LoVo (cell line): ENCODE results near the gene APBA2.

ENCODE experiments used
- DNase-seq: peaks from one replicate; pipeline ENCODE4 v3.0.0-alpha.2; 2016; ENCODE audit warnings: low spot score

APBA2 gene

DNA sequence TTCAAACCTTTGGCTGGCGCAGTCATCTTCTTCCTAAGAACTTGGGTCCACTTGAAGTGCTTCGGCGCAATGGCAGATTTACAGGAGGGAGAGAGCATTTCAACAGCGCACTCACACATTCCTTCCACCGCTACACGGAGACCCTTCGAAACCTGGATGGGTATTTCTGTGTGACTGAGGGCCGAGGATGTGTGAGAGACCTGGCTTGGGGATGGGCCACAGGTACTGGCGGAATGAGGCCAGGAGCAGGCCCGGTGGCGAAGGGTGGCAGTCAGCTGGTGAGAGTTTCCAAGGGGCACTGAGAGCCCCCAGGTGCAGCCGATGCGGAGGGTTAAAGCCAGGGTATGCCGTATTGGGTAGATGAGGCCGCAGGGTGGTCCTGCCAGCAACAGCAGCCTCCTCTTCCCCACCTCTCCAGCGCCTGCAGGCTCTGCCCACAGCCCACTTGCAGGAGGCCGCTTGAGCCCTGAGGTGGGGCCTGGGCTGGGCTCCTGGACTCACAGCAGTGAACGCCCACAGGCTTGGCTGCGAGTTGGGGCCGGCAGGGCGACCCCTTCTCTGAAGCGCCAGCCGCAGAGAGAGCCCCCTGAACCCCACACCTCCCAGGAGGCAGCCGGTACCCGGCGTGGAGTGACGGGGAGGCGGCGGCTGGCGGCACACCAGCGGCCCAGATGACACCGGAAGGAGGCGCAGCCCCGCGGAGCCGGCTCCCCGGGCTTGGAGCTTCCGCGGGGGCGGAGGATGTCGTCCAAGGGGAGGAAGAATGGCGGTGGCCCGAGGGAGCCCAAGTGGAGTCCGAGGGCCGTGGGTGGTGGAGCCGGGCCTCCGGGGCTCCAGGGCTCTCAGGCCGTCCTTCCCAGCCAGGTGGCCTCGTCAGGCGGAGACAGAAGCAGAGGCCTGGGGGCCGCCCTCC is 217.4 kb downstream of the APBA2 start:
- DNase-seq = no peak

GRCh38 chr15:29103824-29104565 is 218.2 kb downstream of the APBA2 start:
- peak; percentile 59 for DNase-seq

DNA sequence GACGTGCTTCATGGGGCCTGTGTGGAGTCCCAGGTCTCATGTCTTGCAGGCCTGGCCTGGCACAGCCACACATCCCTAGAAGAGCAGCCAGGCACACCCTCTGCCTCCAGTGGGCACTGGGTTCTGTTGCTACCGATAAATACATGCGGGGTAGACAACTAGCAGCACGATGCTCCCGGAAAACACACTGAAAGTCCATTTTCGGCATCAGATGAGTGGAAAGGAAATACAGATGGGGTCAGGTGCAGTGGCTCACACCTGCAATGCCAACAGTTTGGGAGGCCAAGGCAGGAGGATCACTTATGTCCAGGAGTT is 218.7 kb downstream of the APBA2 start:
- no peak for DNase-seq

DNA sequence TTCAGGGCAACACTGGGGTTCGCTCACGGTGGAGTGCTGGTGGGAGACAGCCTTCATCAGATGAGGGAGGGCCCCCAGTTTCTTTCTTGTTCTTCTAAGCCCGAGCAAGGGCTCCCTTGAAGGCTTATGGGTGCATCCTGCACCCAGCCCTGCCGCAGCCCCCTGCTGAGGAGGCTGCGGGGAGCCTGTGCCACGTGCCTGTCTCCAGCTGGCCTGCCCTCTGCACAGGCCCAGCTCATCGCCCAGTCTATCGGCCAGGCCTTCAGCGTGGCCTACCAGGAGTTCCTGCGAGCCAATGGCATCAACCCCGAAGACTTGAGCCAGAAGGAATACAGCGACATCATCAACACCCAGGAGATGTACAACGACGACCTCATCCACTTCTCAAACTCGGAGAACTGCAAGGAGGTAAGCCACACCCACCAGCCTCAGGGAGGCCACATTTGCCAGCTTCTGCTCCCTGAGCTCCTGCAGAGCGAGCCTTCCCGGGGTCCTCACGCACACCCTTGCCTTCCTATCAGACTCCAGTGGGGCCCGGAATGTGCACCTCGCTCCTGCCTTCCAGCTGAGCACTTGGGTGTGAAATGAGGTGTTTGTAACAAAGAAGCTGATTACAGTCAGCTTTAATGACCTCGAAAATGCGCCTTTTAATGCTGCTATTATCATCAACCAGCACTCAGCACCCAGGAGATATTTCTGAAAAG is 219.5 kb downstream of the APBA2 start:
- no peak for DNase-seq

- DNase-seq = no peak
These were observed 220.3 kb downstream of the APBA2 start for GRCh38 chr15:29106116-29106515.

GRCh38 chr15:29106551-29107290 is 220.9 kb downstream of the APBA2 start:
- no peak for DNase-seq

DNA sequence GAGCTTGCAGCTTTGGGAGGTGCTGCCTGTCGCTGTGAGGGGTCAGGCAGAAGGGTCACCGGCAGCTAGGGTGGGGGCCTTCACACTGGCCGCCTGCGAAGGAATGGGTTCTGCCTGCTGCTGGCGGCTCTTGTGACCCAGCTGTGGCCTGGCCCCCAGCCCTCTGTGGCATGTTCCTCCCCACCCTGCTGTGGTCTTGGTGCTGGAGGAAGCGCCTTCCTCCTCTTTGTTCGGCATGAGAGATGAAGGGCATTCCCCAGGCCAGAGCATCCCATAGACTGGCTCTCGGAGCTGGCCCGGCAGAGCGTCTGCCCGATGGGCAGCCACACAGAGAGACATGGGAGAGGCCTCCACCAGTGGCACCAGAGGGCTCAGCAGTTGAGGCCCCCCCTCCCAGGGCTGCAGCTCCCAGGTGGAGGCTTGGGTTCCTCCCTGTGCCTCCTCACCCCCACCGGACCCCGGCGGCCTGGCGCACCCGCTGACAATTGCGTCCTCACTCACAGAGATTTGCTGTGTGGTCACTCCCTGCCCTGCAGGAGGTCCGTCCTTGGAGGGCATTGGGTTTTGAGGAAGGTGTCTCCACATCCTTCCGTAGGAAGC is 221.6 kb downstream of the APBA2 start:
- DNase-seq = no peak

- DNase-seq = no peak
These were observed 222.3 kb downstream of the APBA2 start for GRCh38 chr15:29107971-29108645.

- DNase-seq = no peak
These were observed 224.0 kb downstream of the APBA2 start for GRCh38 chr15:29109762-29110161.

DNA sequence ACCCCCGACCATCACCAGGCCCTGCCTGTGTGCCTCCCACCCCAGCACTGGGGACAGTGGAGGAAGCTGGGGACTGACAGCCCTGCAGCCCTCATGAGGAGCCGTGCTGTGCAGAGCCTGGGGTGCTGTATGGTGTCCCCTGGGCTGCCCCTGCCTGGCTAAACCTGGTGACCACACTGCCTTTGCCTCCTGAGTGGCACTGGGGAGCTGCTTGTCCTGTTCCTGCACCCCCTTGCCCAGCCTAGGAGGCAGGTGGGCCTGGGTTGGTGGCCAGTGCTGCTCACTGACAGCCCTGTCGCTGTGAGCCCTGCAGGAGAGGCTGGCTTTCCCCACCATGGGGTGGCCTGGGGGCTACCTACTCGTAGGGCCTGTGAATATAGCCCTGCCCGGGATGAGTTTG is 224.4 kb downstream of the APBA2 start:
- no peak for DNase-seq

DNA sequence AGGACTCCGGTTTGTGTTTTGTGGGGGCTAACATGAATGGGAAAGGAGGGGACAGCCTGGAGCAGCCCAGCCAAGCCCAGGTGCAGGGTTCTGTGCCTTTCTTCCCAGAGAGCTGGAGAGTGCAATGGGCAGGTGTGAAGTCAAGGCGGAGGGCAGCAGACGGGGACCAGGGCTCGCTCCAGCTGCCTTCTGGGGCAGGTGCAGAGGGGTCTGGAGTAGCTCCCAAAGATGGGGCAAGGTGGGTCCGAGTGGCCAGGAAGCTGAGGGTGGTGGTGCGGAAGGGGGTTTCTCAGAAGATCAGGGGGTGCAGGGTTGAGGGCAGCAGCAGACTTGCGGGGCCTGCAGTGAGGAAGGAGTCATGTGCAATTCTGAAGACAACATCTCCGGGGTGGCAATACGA is 225.0 kb downstream of the APBA2 start:
- DNase-seq = no peak

GRCh38 chr15:29111705-29112281 is 226.0 kb downstream of the APBA2 start:
- no peak for DNase-seq

DNA sequence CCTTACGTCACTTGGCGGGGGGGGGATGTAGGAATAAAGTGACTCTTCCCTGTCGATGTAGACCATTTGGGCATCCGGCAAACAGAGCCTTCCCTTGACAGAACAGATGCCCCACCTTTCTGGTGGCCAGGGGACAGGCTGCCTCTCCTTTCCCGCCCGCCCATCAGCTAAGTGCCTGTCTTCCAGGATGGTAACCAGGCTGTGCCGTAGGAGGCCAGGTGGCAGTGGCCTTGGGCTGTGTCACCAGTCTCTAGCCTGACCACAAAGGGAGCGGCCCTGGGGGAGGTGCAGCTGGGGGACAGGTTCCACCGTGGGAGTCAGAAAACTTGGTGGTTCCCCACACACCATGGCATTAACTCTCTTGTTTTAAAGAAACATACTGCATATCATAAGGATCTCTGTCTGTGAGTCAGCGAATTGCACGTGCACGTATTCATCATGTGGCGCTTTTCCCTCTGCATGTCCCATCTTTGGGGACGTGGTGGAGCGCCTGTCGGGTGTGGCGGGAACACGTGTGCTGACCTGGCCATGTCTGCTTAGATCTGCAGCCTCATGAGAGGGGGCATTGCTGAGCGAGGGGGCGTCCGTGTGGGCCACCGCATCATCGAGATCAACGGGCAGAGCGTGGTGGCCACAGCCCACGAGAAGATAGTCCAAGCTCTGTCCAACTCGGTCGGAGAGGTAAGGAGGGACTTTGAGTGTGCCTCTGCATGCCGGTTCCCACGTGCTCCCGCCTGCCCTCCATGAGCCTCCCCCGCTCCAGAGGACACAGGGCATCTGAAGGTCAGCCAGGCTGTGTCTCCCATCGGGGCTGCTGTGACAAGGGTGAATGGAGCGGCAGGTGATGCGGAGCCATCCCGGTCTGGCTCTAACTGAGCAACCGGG is 227.8 kb downstream of the APBA2 start:
- no peak for DNase-seq

- no peak for DNase-seq
These were observed 228.7 kb downstream of the APBA2 start for GRCh38 chr15:29114221-29115092.

GRCh38 chr15:29115093-29115991 is 229.6 kb downstream of the APBA2 start:
- DNase-seq = no peak

DNA sequence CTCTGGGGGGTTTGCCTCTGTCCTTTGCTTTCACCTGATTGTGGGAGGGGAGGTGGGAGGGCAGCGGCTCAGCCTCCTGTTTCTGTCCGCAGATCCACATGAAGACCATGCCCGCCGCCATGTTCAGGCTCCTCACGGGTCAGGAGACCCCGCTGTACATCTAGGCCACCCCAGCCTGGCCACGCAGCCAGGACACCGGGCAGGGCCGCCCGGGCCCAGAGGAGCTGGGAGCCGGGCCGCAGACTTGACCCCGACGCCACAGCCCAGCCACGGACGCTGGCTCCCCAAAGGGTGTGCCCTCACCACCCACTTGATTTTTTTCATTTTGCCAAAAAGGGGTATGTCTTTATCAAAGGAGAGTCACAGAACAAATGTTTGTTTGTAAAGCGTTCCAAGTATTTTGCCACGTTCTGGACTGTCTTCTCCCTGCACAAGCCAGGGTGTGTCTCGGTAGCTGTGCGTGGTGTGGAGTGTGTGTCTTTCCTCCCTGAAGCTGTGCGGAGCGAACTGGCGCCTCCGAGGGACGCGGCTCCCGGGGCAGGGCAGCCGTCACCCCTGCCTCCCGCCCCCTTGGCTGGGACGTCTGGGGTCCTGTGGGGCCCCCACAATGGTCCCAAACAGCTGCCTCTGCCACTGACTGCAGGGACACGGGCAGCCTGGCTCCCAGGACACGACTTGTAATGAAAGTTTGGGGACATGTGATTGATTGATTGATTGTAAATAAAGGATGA is 231.4 kb downstream of the APBA2 start:
- no peak for DNase-seq

DNA sequence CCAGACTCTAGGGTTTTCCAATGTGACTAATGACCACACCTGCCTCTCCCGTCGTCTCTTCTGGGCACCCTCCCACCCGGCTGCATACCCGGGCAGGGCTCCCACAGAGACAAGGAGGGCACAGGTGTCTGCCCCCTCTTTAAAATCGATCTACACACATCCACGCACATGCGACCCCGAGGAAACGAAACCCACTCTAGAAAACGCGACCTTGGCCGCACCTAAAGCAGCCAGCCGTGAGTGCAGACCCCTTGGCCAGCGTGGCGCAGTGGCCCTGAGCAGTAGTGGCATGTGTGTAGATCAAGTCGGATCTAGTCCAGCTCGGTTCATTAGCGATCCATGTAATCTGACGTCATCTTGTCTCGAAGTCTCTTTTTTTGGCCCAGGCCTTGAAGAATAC is 232.0 kb downstream of the APBA2 start:
- no peak for DNase-seq
